Activated CD8-positive, alpha-beta memory T cell treated with anti-CD3 and anti-CD28 coated beads, Interleukin-2, amount 50 U/mL, for 1 hour (primary cell): ENCODE measurements around the gene CHMP3.
"Not testable (repeated sequence)": the region's sequence is repeated elsewhere in the genome, so short reads cannot be mapped to it uniquely, and the experiment has no call there.

ENCODE experiments used
- DNase-seq: peaks from one replicate; pipeline ENCODE4 v3.0.0-alpha.2; 2020; ENCODE audit errors: extremely low read depth

CHMP3 gene

DNA sequence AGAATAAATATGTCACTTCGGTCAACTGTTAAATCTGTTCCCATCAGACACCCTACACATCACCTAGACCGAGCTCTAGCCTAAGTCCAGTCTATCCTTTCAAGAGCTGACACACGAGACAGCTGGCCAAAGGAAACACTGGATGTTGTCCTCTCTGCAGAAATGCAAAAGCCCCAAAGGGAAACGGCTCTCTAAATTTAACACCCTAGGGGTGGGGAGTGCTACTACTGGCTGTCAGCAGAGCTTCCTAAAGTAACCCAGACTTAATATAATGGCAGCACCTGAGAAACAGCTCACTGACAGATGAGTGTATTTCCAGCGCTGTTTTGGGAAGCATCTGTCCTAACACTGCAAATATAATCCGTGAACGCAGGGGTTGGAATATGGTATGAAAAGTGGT, 55.6 kb downstream of the CHMP3 start:
- DNase-seq = no peak

DNA sequence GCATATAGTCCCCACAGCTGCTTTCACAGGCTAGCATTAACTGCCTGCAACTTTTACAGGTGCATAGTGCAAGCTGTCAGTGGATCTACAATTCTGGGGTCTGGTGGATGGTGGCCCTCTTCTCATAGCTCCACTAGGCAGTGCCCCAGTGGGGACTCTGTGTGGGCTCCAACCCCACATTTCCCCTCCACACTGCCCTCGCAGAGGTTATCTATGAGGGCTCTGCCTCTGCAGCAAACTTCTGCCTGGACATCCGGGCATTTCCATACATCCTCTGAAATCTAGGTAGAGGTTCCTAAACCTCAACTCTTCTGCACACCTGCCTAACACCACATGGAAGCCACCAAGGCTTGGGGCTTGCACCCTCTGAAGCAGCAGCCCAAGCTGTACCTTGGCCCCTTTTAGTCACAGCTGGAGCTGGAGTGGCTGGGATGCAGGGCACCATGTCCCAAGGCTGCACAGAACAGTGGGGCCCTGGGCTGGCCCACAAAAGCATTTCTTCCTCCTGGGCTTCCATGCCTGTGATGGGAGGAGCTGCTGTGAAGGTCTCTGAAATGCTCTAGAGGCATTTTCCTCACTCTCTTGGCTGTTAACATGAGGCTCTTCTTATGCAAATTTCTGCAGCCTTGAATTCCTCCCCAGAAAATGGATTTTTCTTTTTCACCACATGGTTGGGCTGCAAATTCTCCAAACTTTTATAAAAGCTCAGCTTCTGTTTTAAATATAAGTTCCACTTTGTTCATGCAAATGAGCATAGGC, 62.7 kb downstream of the CHMP3 start:
- DNase-seq = no peak

DNA sequence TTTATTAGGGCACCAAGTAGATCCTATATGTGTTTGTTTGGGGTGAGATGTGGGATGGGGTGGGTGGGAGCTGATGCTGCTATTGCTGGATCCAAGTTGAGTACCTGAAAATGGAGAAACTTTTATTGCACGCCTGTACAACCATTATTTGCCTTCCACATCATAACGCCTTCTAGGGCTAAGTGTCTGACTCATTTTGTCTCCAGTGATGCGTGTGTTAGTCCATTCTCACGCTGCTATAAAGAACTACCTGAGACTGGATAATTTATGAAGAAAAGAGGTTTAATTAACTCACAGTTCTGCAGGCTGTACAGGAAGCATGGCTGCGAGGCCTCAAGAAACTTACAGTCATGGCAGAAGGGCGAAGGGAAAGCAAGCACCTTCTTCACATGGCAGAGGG, 63.9 kb downstream of the CHMP3 start:
- DNase-seq = no peak

DNA sequence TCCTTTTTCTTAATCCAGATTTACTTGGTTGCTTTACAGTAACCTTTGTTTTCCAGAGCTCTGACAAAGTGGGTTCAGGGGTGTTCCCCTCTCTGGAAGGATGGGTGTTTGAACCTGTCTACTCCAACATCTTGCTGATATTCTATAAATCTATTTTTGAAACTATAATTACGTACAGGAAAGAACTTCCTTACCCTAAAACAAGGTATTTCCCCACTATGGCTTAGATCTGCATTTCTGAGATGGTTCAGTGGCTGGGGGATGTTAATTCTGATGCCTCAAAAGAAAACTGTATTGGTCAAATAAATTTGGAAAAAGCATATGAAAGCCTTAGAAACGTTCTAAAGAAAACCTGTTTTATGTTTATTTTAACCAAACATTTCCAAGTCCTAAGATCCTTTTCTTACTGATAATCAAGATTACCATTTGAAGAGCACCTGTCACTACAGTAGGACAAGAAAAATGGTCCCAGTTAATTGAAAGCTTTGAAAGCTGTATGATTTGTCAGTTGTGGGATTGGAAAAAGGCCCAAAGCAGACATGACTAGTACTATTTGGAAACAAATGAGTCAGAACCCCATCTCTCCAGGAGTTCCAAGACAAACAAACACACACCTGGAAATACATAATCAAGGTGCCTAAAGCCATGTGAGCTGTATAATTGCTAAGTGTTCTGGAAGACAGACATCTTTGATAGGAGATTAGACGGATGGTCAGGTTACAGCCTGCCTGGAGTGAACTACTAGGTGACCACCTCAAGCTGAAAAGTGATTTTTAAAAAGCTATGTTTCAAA, 64.6 kb downstream of the CHMP3 start:
- no peak for DNase-seq

DNA sequence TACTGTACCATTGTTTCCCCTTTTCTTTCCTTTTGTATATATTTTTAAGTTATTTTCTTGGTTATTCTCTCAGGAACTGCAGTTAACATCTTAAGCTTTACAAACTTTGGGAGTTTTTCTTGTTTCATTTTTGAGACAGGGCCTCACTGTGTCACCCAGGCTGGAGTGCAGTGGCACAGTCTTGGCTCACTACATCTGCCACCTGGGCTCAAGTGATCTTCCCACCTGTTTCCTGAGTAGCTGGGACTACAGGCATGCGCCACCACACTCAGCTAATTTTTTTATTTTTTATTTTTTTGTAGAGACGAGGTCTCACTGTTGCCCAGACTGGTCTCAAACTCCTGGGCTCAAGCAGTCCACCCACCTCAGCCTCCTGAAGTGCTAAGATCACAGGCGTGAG, 66.9 kb downstream of the CHMP3 start:
- not testable (repeated sequence) for DNase-seq

DNA sequence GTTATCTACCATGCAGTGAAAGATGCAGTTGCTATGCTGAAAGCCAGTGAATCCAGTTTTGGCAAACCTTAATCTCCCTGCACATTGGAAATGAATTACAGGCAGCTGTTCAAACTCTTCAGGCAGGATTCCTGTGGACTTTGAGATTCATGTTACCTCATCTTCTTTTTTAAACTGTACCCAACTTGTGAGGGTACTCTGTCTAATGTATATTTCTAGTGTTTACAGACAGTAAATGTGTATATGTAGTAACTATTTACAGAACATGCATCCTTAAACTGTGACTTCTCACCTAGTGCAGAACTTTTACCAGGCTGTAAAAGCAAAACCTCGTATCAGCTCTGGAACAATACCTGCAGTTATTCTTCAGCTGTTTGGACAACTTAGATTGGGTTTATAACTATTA, 71.2 kb downstream of the CHMP3 start:
- DNase-seq = no peak

DNA sequence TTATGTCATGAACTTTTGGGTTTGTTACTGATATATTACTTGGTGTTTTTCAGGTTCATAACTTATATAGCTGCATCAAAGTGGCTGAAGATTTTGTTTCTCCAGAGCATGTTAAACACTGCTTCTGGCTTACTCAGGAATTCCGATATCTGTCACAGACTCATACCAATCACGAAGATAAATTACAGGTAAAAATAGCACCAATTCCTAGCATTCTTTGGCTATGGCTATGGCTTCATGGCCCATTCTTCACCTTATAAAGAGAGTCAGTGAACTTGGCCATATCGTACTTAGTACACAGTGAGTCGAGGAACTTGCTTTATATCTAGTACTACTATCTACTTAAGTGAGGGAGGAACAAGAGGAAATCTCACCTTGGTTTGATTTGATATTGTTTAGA, 72.2 kb downstream of the CHMP3 start:
- DNase-seq = no peak

DNA sequence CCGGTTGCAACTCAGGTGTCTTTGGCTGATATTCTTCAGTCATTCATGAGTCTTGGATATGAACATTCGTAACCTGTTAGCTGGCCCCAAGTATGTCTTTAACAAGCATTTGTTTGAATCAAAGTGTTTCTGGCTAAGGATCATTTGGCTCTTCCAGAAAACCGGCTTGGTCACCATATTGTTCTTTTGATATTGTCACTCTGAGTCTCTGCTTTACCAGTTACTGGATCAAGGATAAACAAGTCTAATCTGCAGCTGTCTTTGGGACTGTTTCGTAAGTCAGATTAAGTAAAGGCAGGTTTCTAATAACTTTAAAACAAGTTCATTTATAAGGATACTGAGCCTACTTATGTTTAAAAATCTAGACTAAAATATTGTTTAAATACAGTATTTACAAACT, 73.0 kb downstream of the CHMP3 start:
- DNase-seq = no peak

DNA sequence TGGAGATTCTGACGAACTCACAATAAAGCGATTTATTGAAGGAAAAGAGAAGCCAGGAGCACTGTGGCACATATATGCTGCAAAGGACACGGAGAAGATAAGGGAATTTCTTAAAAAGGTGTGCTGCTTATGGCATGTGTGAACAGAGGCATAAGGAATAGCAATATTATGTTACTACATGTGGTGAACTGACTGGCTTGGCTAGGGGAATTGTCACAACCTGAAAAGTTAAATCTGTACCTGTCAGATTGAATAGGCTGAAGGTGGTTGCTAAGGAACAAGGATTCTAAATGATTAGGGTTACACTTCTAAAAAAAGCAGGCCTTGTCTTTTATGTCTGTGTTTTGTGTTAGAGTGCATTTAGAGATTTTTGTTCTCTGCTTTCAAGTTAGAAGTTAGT, 73.7 kb downstream of the CHMP3 start:
- DNase-seq = no peak

DNA sequence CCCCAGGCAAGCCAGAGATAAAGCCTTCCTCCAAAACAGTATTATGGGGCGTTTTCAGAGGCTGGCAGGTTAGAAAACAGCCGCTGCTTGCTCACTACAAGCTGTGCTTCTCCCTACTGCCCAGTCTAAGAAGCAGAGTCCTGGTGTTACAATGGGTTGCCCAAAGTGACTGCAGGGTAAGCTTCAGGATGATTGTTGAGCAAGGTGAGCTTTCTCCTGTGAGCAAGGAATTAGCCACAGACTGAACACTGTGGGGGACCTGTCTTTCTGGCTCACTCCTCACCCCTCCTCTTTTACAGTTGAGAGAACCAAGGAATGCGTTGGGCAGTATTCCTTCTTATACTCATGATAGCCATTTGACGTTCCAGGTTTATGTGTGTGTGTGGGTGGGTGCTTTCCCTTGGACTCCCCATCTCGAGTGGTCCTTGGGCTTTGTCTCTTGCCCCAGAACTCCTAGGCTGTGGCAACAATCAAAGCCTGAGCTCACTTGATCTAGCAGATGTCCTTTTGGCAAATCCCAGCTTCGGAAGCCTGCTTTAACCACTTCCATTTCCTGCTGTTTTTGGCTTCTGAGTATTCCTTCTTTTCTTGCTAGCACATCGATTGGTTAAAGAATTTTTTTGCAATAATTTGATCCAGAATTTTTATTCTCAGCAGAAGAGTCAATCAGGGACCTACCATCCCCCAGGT, 74.5 kb downstream of the CHMP3 start:
- DNase-seq = no peak

DNA sequence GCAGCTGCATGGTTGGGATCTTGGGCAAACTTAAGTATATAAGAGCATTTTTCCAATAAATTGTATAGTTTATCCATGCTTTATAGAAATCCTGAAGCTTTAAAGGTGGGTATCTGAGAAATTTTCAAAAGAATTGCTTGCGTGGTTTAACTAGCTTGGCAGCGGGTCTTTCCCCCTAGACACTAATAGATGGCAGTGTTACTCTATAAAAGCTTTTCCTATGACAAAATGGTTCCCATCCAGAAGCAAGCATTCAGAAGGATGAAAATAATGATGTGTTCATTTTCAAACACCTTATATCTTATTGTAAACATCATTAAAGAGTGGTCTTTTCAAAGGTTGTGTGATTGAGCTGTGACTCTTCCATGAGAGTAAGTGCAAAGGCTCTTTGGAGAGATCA, 76.2 kb downstream of the CHMP3 start:
- DNase-seq = no peak

DNA sequence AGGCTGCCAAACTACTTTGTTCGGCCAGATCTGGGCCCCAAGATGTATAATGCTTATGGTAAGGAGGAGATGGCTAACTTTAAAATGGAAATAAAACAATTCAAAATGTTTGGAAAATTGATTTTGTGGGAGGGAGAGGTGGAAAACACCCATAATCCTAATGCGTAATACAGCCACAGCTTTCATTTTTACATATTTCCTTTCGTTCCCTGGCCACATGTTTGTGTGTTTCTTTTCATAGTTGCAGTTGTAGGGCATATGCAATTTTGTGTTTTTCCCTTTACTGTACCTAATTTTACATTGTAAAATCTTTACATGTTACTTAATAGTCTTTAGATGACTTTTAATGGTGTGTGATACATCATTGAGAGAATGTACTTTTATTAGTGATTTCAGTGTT, 77.4 kb downstream of the CHMP3 start:
- DNase-seq = no peak

DNA sequence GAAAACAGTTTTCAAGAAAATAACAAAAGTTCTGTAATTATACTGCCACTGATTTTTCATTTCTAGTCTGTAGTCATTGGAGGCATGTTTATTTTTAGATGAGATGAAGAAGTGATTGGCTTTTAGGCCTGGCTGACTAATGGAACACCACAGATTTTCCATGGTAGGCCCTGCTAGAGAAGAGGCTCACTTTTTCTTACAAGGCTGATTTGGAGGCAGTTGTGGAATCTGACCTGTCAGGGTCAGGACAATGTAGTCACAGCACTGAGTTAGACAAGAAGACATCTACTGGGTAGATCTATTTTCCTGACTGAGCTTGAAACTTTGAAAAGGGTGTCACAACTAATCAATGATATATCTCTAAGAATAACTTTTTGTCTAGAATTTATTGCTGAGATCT, 78.1 kb downstream of the CHMP3 start:
- no peak for DNase-seq

DNA sequence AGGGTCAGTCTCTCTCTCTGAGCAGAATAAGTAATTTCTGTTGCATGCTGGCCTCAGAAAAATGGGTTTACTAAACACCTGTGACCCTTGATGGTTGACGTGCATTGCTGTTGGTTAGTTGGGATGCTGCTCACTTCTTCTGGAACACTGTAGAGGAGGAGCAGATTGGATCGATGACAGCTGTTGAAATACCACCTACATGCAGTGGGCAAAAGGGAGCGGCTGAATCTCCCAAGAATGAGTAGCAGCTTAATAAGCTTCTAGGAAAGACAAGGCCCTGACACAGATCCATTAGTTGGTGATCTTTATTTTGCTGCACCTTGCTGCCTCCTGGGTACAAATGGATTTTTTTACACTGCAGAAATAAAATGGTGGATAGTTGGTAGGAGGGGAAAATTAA, 78.9 kb downstream of the CHMP3 start:
- DNase-seq = no peak

DNA sequence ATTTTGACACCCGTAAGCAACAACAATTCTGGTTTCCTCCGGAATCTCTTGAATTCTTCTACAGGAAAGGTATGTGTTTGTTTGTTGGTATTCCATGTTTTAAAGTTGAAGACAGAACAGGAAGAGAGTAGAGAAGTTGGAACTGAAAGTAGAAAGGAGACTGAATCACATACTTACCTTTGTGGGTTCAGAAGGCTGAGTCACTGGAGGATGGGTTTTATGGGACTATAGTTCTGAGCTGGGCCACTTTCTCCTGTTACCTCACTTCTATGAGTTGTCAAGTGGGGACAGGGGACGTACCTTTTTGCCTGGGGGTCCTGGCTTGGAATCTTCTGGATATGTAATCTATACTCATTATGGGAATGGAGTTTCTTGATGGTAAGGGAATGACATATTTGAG, 81.2 kb downstream of the CHMP3 start:
- no peak for DNase-seq

DNA sequence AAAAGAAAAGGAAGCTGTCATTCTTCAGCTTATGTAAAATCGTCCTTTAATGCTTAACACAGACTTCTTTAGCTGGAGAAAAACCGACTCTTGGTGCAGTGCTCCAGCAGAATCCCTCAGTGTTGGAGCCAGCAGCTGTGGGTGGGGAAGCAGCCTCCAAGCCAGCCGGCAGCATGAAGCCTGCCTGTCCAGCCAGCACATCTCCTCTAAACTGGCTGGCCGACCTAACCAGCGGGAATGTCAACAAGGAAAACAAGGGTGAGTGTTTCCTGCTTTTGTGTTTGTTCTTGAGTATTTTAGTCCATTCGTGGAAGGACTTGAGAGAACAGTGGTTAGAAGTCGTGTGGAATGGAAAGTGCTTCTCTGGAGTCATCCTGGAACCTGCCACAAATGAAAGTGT, 83.1 kb downstream of the CHMP3 start:
- DNase-seq = no peak

DNA sequence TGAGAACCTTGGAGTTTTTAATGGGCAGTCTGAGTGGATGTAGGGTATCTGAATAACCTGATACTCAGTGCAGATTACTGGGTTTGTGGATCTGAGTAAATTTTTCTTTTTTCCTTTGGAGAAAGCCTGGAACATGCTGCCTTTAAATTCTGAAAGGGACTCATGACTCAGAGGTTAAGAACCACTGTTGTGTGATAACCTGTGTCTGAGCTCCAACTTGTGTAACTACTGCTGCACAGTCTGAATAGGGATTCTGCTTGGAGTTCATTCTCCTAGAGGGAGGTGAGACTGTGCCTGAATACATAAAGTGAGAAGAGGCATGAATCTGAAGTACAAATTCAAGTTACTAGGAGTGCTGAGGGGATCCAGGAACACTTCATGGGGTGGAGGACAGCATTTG, 85.9 kb downstream of the CHMP3 start:
- no peak for DNase-seq

DNA sequence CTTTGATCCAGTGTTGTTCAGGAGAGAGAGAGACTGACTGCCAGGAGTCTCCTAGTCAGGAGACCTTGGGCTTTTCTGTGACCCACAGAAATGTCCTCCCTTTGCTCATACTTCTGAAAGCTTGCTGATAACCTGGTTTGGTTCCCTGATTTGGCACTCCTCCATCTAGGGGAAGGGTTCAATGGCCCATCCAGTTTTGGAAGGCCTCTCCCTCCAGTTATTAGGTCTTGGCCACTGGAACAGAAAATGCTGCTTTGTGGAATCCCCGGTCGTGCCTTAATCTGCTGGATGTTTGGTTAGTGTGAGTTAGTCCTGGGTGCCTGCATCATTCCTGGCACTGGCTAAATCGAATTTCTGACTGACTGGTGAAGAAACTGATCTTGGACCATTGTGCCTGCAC, 86.3 kb downstream of the CHMP3 start:
- DNase-seq = no peak

DNA sequence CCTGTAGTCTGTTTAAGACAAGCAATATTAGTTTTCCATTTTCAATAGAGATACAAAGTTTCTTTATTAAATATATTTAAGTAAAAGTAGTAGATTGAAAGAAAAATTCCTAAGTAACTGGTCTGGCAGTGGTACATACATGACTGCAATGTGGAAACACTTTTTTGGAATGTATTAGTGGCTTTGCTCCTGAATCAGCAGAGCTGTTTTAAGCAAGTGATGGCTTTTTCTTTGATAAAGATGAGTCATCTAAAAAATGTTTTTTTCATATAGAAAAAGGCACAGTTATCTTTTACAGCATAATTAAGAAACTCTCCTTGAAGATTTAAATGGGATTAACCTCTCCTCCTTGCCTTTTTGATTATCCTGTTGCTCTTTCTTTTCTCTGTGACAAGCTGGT, 87.2 kb downstream of the CHMP3 start:
- no peak for DNase-seq

DNA sequence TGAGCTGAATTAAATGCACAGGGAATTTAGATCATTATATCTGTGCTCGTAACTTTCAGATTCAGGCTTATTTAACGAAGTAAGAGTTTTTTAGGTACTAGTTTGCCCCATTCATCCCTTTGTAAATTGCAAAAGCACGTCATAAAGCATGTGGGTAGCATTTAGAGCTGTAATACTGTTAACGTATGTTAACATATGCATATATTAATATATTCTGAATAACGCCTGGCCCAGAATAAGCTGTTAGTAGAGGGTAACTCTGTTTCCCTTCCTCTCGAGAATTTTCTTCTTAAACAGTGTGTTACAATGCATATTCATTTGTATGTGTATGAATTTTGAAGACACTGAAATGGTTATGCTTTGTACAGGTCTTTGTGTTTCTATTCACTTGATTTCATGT, 91.6 kb downstream of the CHMP3 start:
- DNase-seq = no peak

DNA sequence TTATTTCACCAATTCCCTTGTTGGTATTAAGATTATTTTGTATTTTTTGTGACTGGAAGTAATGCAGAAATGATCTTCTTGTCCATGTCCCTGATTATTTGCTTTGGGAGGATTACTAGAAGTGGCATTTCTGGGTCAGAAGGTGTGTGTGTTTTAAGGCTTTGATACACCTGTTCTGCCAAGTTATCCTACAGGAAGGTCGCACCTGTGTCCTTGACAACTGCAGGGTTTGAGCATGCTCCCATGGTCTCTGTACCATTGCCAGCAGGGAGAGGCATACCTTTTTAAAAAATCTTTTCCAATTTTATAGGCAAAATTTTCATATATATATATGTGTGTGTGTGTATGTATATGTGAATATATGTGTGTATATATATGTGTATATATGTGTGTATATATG, 92.4 kb downstream of the CHMP3 start:
- no peak for DNase-seq

DNA sequence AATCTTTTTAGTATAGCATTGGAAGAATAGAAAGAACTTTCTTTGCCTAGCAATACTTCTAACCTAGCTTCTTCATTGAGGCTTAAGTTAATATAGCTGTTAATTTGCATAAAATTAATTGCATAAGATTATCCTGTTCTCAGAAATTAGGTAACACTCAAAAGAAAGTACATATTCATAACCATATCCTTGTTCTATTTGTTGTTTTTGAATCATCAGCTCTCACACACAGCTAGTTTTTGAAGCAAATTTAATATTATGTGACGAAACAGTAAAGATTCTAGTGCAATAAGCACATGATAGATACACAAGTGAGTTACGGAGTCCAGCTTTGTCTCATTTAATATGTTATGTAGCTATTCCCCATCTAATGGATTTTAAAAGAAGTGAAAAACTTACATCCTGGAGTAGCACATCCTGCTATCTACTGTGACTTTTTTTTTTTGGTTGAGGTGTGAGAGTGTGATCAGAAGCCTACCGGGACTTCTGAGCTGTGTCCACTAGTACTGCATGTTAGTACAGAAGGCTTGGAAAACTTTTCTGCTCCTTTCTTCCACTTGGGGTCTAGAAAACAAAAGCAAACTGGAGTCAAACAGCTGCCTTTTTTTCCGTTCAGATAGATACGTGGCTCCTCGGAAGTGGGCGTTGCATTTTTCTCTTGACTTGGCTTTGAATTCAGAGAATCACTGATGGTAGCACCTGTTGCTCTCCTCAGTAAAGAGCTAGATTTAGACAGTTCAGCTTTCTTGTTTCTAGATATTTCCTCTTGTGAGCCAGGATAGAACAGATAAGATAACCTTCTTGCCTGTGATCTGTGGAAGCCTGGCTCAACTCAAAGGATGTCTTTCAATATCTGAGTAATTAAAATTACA, 94.8 kb downstream of the CHMP3 start:
- DNase-seq = no peak
